ENCODE measurements around the gene DNAH7.

DNAH7 gene

DNA sequence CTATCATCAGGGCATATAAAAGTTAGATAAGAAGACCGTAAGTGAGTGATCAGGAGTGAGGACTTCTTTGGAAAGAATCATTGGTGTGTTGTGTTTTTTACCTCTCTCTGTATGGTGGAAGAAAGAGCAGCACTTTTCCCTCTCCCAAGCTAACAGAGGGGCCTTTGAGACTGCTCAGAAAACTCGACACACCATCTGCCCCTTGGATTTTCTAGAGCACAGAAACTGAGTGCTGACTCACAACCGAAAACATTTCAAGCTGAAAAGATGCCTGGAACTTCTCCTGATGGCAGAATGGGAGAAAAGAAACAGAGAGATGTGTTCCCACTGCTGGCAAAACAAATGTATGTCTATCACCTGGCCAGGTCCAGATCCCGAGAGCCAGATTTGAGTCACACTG is 156.6 kb downstream of the DNAH7 start:
- Mint-ChIP-seq H3K4me3 (no peak overlapping the region), H3K36me3 (ENCODE audit: insufficient read depth) (no peaks in the 10 kb centered on the region), H3K4me1 (ENCODE audit: low read depth in 2 of 2) (no peaks in the 10 kb centered on the region), H3K27ac (no peak overlapping the region), H3K9me3 (no peaks in the 10 kb centered on the region), H3K27me3 (peaks cover 16 to 23% of the 10 kb centered on the region in 2 donors)
- ATAC-seq (replicated peaks), result no peak
- DNase-seq, result no peak

DNA sequence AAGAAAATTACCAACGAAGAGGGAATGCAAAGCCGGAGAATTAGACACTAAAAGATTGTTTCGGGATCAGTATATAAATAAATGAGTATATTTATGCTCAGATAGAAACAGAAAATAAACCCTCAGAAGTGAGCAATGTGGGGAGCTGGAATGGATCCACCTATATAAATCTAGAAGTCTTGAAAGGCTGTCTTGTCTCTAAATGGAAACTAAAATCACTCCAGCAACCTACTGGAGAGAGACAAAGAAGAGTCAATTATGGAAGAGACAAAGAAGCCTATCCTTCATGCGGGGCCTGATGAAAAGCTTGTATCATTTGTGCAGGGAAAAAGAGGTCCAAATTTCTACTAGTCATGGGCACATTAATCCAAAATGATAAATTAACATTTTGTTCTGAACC is 158.1 kb downstream of the DNAH7 start:
- no peaks in the 10 kb centered on the region for H3K36me3 Mint-ChIP-seq (ENCODE audit: insufficient read depth)

DNA sequence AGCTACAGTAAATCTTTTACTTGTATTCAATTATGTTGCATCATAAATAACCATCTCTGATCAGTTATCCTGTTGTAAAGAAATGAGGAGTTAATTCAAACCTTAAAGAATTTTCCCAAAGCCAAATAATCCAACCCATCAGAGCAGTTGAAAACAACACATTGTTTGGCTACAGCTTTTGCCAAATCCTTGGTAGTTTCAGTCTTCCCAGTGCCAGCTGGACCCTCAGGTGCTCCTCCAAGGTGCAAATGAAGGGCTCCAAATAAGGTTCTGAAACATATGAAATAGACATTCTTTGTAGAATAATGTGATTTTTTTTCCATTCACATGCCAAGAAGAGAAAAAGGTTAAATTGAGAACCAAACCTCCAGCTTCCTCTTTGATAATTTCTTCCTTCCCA is 158.7 kb downstream of the DNAH7 start:
- Mint-ChIP-seq H3K27ac (no peak overlapping the region), H3K27me3 (peaks cover 16 to 17% of the 10 kb centered on the region in 2 donors), H3K4me1 (ENCODE audit: low read depth in 2 of 2) (no peaks in the 10 kb centered on the region), H3K36me3 (ENCODE audit: insufficient read depth) (no peaks in the 10 kb centered on the region), H3K4me3 (no peak overlapping the region), H3K9me3 (no peaks in the 10 kb centered on the region)
- ATAC-seq (replicated peaks), result no peak
- no peak for DNase-seq

More for the DNA sequence above, 158.1 kb downstream of the DNAH7 start:
- no peaks in the 10 kb centered on the region for H3K9me3 Mint-ChIP-seq
- no peaks in the 10 kb centered on the region for H3K4me1 Mint-ChIP-seq (ENCODE audit: low read depth in 2 of 2)
- no peak for DNase-seq
- H3K27ac Mint-ChIP-seq, result no peak overlapping the region
- peaks cover 16 to 23% of the 10 kb centered on the region in 2 donors for H3K27me3 Mint-ChIP-seq
- no peak for ATAC-seq (replicated peaks)
- H3K4me3 Mint-ChIP-seq, result no peak overlapping the region

DNA sequence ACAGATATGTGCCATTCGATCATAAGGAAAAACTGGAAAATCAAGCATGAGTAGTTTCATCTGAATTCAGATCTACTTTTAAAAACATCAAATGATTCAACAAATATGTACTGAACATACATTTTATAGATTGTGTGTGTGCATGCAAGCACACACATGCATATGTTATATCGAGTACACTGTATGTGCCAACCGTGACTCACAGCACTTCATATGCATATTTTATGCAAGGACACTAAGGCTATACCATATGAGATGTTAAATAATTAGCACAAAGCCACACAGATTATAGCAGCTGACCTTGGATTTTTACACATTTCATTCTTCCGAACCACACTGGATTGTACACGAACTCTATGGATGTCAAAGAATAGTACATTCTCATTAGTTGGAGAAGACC is 161.2 kb downstream of the DNAH7 start:
- no peaks in the 10 kb centered on the region for H3K9me3 Mint-ChIP-seq
- DNase-seq, result no peak
- no peak overlapping the region for H3K27ac Mint-ChIP-seq
- H3K27me3 Mint-ChIP-seq, result peaks cover 16 to 21% of the 10 kb centered on the region in 2 donors
- no peaks in the 10 kb centered on the region for H3K4me1 Mint-ChIP-seq (ENCODE audit: low read depth in 2 of 2)
- no peak for ATAC-seq (replicated peaks)
- H3K36me3 Mint-ChIP-seq (ENCODE audit: insufficient read depth), result no peaks in the 10 kb centered on the region
- H3K4me3 Mint-ChIP-seq, result no peak overlapping the region

DNA sequence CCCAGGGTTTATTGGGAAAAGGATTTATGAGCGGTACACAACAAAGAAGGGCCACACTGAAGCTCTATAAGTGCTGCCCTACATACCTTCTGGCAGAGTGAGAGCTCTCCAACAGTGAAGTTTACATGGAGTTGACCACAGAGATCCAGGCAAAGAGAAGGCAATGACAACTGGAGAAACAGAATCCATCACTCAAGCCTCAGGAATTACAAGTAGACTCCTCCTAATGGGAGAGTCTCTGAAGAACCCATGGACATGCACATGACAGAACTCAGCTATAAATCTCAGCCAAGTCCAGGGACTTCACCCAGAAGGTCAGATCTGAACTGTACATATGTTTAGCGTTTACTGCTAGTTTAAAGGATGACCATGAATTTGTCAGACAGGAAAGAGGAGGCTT is 164.7 kb downstream of the DNAH7 start:
- no peak for ATAC-seq (replicated peaks)
- H3K9me3 Mint-ChIP-seq, result no peaks in the 10 kb centered on the region
- DNase-seq, result no peak
- H3K4me1 Mint-ChIP-seq (ENCODE audit: low read depth in 2 of 2), result no peaks in the 10 kb centered on the region
- H3K27me3 Mint-ChIP-seq, result peaks cover 23 to 26% of the 10 kb centered on the region in 2 donors
- no peak overlapping the region for H3K27ac Mint-ChIP-seq
- no peaks in the 10 kb centered on the region for H3K36me3 Mint-ChIP-seq (ENCODE audit: insufficient read depth)
- H3K4me3 Mint-ChIP-seq, result no peak overlapping the region

DNA sequence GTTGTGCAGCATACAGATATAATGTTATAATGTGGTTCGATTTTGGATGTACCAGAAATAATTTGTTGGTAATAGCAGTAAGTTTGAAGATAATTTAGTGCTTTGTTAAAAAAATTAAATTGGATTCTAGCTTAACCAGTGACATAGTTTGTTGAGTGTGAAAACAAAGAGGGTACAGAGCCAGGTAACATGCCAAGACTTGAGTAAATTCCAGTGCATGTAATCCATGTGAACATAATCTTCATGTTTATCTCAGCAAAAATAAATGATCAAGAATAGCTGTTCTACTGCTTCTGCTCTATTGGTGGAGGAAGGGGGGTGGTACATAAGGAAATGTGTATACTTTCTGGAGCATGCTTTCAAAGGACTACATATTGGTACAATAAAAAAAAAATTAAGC is 165.8 kb downstream of the DNAH7 start:
- ATAC-seq (replicated peaks) (no peak), DNase-seq (no peak)
- H3K27ac Mint-ChIP-seq, result no peak overlapping the region
- no peaks in the 10 kb centered on the region for H3K36me3 Mint-ChIP-seq (ENCODE audit: insufficient read depth)
- H3K9me3 Mint-ChIP-seq, result no peaks in the 10 kb centered on the region
- no peak overlapping the region for H3K4me3 Mint-ChIP-seq
- H3K4me1 Mint-ChIP-seq (ENCODE audit: low read depth in 2 of 2), result no peaks in the 10 kb centered on the region
- peaks cover 14 to 20% of the 10 kb centered on the region in 2 donors for H3K27me3 Mint-ChIP-seq

DNA sequence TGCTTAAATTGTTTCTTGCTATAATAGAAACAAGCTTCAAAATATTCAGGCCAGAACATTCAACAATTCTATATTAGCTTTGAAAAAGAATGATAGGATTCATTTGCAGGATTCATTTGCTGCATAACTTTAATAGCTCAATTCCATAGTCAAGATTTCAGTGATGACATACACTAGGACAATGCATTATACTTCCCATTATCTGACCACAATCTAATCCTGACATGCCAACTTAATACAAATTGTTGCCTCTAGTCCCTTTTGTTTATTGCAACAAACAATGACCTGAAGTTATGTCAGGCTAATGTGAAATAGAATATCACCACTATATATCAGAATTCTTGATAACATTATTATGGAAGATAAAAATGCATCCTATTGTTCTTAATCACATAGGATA is 169.4 kb downstream of the DNAH7 start:
- Mint-ChIP-seq H3K27me3 (peaks cover 13 to 26% of the 10 kb centered on the region in 2 donors), H3K9me3 (no peaks in the 10 kb centered on the region), H3K4me1 (ENCODE audit: low read depth in 2 of 2) (no peaks in the 10 kb centered on the region), H3K36me3 (ENCODE audit: insufficient read depth) (no peaks in the 10 kb centered on the region), H3K27ac (no peak overlapping the region), H3K4me3 (no peak overlapping the region)
- ATAC-seq (replicated peaks) (no peak), DNase-seq (no peak)

DNA sequence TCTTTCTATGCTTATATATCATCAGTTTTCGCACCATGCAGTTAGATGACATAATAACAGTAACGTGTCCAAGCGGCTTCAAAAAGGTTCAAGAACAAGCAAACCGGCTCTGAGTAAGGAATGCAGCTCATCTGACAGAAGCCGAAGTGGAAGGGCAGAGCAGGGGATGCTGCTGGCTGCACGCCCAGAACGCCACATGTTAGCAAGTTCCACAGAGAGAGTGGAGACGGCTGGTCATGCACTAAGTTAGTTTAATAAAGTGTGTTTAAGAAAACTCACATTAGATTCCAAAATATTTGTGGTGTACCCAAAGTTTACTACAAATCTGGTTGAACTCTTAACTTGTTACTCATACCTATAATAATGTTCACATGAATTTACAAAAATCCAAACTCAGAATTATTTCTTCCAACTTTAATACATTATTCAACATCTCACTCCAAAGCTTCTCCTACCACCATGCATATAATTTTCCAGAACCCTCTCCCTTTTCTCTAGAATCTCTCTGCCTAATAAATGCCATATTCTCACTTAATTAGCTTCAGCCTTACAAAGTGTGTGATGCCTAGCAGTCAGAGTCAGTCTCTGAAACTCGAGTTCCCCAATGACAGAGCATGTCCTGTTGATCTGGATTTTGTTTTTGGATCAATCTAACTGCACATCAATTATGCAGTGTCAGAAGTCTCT is 170.0 kb downstream of the DNAH7 start:
- H3K27me3 Mint-ChIP-seq, result peaks cover 13 to 22% of the 10 kb centered on the region in 2 donors
- ATAC-seq (replicated peaks) (no peak), DNase-seq (no peak)
- no peaks in the 10 kb centered on the region for H3K4me1 Mint-ChIP-seq (ENCODE audit: low read depth in 2 of 2)
- no peaks in the 10 kb centered on the region for H3K36me3 Mint-ChIP-seq (ENCODE audit: insufficient read depth)
- no peaks in the 10 kb centered on the region for H3K9me3 Mint-ChIP-seq
- no peak overlapping the region for H3K4me3 Mint-ChIP-seq
- H3K27ac Mint-ChIP-seq, result no peak overlapping the region

DNA sequence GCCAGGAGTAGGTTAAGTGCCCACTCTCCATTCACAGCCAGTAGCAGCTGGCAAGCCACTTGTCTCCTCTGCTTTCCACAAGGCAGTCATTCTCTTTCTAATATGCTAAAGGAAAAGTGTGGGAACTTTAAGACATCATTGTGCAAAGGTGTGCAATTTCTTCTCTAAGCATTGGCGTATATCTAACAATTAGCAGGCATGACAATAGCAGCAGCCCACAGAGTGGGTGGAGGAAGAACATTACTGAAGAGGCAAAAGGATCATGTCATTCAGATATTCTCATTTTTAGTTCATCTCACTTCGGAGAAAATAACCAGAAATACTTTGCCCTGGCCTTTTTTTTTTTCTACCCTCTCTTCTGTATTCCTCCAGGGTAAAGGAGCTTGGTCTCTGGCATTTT is 177.6 kb downstream of the DNAH7 start:
- DNase-seq, result no peak
- Mint-ChIP-seq H3K36me3 (ENCODE audit: insufficient read depth) (no peaks in the 10 kb centered on the region), H3K9me3 (no peaks in the 10 kb centered on the region), H3K4me3 (no peak overlapping the region), H3K27ac (no peak overlapping the region), H3K4me1 (ENCODE audit: low read depth in 2 of 2) (no peaks in the 10 kb centered on the region), H3K27me3 (peaks cover 7 to 15% of the 10 kb centered on the region in 2 donors)
- ATAC-seq (replicated peaks), result no peak

DNA sequence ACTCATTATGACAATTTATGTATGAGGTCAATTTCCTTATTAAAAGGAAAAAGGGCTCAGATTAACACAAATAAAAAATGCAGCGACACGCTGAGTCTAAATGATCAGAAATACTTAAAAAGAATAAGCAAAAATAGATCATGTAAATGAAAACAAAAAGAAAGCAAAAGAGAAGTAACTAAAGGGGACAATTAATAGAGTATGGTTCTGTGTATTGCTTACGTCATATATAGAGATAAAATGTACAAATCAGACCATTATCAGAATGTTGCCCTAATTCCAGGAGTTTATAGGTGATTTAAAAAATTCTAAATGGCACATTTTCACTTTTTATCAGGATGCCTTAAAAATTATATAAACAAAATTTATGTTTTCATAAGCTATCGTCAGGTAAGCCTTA is 189.5 kb downstream of the DNAH7 start:
- Mint-ChIP-seq H3K4me1 (ENCODE audit: low read depth in 2 of 2) (no peaks in the 10 kb centered on the region), H3K9me3 (no peaks in the 10 kb centered on the region), H3K36me3 (ENCODE audit: insufficient read depth) (no peaks in the 10 kb centered on the region), H3K27ac (no peak overlapping the region), H3K27me3 (peaks cover 6 to 12% of the 10 kb centered on the region in 2 donors), H3K4me3 (no peak overlapping the region)
- ATAC-seq (replicated peaks) (no peak), DNase-seq (no peak)

DNA sequence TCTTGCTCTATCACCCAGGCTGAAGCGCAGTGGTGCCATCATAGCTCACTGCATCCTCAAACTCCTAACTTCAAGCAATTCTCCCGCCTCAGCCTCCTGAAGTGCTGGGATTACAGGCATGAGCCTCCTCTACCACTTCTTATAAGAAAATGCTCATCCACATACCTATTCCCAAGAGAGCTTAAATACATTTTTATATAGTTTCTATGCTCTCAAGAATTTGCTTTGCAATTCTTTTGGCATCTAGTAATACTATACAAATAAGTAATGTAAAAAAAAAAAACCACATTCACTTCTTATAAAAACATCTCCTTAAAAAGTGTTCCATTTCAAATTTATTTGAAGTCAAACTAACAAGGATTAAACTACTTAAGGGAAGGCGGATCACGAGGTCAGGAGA is 197.3 kb downstream of the DNAH7 start:
- DNase-seq (no peak), ATAC-seq (replicated peaks) (no peak)
- H3K27ac Mint-ChIP-seq, result no peak overlapping the region
- peaks cover 33 to 47% of the 10 kb centered on the region in 2 donors for H3K27me3 Mint-ChIP-seq
- H3K4me1 Mint-ChIP-seq (ENCODE audit: low read depth in 2 of 2), result no peaks in the 10 kb centered on the region
- no peaks in the 10 kb centered on the region for H3K9me3 Mint-ChIP-seq
- H3K4me3 Mint-ChIP-seq, result no peak overlapping the region
- no peaks in the 10 kb centered on the region for H3K36me3 Mint-ChIP-seq (ENCODE audit: insufficient read depth)

DNA sequence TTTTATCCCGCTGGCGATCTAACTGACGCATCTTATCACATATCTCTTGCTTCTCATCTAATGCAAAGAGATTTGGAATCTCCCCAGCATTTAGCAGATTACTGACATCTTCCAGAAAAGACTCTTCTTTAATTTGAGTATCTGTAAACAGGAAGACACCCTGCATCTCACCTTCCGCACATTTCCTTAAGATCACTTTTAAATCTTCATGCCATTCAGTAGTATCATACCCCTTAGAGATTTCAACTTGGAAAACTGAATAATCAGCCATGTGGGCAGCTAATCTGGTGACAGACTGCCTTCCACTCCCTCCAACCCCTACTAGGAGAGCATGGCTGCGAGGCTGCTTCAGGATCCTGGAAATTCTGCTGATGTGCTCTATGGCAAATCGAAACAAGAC is 204.3 kb downstream of the DNAH7 start:
- Mint-ChIP-seq H3K36me3 (ENCODE audit: insufficient read depth) (no peaks in the 10 kb centered on the region), H3K4me1 (ENCODE audit: low read depth in 2 of 2) (no peaks in the 10 kb centered on the region), H3K27me3 (peaks cover 42 to 45% of the 10 kb centered on the region in 2 donors), H3K27ac (no peak overlapping the region), H3K9me3 (no peaks in the 10 kb centered on the region), H3K4me3 (no peak overlapping the region)
- DNase-seq (no peak), ATAC-seq (replicated peaks) (no peak)

DNA sequence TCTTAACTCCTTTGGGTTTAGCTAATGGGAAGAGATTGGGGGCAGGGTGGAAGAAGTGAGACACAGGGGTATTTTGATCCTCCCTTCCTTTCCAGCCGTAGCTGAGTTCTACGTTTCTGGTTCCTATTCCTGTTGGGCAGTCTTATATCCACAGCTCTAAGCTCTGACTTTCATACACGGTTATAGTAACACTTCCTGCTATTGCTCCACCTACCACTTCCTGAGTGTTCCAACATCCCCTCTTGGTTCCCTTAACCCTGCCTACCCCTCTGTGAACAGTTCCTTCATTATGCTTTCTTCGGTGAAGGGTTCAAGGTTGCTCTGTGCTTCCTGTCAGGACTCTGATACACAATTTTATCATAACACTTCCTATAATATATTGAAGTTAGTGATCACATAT is 205.1 kb downstream of the DNAH7 start:
- Mint-ChIP-seq H3K4me3 (no peak overlapping the region), H3K27me3 (peaks cover 38 to 39% of the 10 kb centered on the region in 2 donors), H3K4me1 (ENCODE audit: low read depth in 2 of 2) (no peaks in the 10 kb centered on the region), H3K9me3 (no peaks in the 10 kb centered on the region), H3K36me3 (ENCODE audit: insufficient read depth) (no peaks in the 10 kb centered on the region), H3K27ac (no peak overlapping the region)
- DNase-seq (no peak), ATAC-seq (replicated peaks) (no peak)

DNA sequence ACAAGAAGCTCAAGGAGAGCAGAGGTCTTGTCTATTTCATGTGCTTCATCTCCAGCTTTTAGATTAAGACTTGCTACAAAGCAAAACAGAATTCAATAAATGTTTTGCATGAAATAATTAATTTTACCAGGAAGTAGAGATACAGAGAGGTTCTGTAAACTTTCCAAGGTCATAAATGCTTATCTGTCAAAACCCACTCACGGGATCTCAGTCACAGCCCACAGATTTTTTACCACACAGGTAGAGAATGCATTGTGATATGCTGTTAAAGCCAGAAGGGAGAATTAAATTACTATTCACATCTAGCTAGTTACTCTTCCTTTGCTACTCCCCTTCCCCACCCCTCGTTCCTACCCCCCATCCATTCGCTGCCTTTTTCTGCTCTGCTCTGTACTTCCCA is 205.5 kb downstream of the DNAH7 start:
- ATAC-seq (replicated peaks) (no peak), DNase-seq (no peak)
- no peak overlapping the region for H3K4me3 Mint-ChIP-seq
- peaks cover 38 to 42% of the 10 kb centered on the region in 2 donors for H3K27me3 Mint-ChIP-seq
- H3K27ac Mint-ChIP-seq, result no peak overlapping the region
- H3K4me1 Mint-ChIP-seq (ENCODE audit: low read depth in 2 of 2), result no peaks in the 10 kb centered on the region
- H3K36me3 Mint-ChIP-seq (ENCODE audit: insufficient read depth), result no peaks in the 10 kb centered on the region
- no peaks in the 10 kb centered on the region for H3K9me3 Mint-ChIP-seq

DNA sequence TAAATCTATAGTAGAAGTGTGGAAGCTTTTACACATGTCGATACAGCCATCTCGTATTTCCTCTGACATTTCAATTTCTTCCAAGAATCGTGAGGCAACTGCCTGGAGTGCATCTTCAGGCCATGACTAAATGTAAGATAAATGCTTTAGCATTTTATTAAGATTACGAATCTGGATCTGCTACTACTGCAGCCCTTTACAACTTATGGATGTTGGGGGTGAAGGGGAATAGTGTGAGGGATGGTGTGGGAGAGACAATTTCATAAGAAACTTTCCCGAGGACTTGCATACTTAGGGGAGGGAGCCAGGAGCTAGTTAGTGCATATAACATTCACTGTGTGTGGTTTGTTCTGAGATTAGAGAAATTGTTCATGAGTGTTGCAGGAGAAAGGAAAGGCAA is 206.8 kb downstream of the DNAH7 start:
- H3K9me3 Mint-ChIP-seq, result no peaks in the 10 kb centered on the region
- H3K27me3 Mint-ChIP-seq, result peaks cover 36 to 40% of the 10 kb centered on the region in 2 donors
- H3K4me1 Mint-ChIP-seq (ENCODE audit: low read depth in 2 of 2), result no peaks in the 10 kb centered on the region
- H3K4me3 Mint-ChIP-seq, result no peak overlapping the region
- H3K36me3 Mint-ChIP-seq (ENCODE audit: insufficient read depth), result no peaks in the 10 kb centered on the region
- no peak for DNase-seq
- H3K27ac Mint-ChIP-seq, result no peak overlapping the region
- ATAC-seq (replicated peaks), result no peak
